Activated naive CD4-positive, alpha-beta T cell (primary cell): ENCODE data around the gene CHGA.
A peak's percentile ranks its signal among the peaks of the same experiment; 100 is the strongest.

Experiments
- DNase-seq, 4 experiments: peaks; one replicate each; lab custom pipeline; 2025; lab: John Stamatoyannopoulos, UW

CHGA gene

GRCh38 chr14:92903359-92903758 is 19.6 kb upstream of the CHGA start:
- DNase-seq = no peak

GRCh38 chr14:92905667-92906066 is 17.3 kb upstream of the CHGA start:
- DNase-seq = no peak

GRCh38 chr14:92906420-92906819 is 16.5 kb upstream of the CHGA start:
- DNase-seq = no peak

GRCh38 chr14:92906823-92907222 is 16.1 kb upstream of the CHGA start:
- DNase-seq = no peak

- no peak for DNase-seq
Measured at GRCh38 chr14:92907316-92907911, 15.5 kb upstream of the CHGA start.

GRCh38 chr14:92914087-92914656 is 8.8 kb upstream of the CHGA start:
- DNase-seq = peak in 1 of 4 experiments; percentile 7

GRCh38 chr14:92916201-92916600 is 6.7 kb upstream of the CHGA start:
- no peak for DNase-seq

GRCh38 chr14:92917041-92917940 is 5.7 kb upstream of the CHGA start:
- DNase-seq = no peak

- DNase-seq = no peak
Measured at GRCh38 chr14:92917956-92918355, 5.0 kb upstream of the CHGA start.

- DNase-seq = no peak
Measured at GRCh38 chr14:92920001-92920400, 2.9 kb upstream of the CHGA start.

GRCh38 chr14:92922155-92922735 is 705 bp upstream of the CHGA start:
- DNase-seq = no peak

GRCh38 chr14:92923744-92924103 is 774 bp downstream of the CHGA start:
- DNase-seq = no peak

- no peak for DNase-seq
Measured at GRCh38 chr14:92924247-92924646, 1.3 kb downstream of the CHGA start.

- no peak for DNase-seq
Measured at GRCh38 chr14:92925446-92925845, 2.5 kb downstream of the CHGA start.

- no peak for DNase-seq
Measured at GRCh38 chr14:92926180-92926845, 3.4 kb downstream of the CHGA start.

- no peak for DNase-seq
Measured at GRCh38 chr14:92926931-92927330, 4.0 kb downstream of the CHGA start.

- no peak for DNase-seq
Measured at GRCh38 chr14:92927349-92928257, 4.7 kb downstream of the CHGA start.

GRCh38 chr14:92928258-92928629 is 5.3 kb downstream of the CHGA start:
- no peak for DNase-seq

GRCh38 chr14:92928961-92929688 is 6.2 kb downstream of the CHGA start:
- DNase-seq = no peak
